Uterus (tissue), 2 donors: ENCODE data around the gene TRAF1.

Experiments used
- CTCF ChIP-seq, 4 experiments: fragments of 200-600 bp in 2 of 4; fragments of 450-650 bp in 2 of 4; sonication (generic) in 2 of 4; IDR thresholded peaks; one replicate each; pipeline ENCODE4 v1.5.1; 2016 to 2019; ENCODE audit warnings: antibody characterized with exemption in 4 of 4, mild to moderate bottlenecking in 2 of 4, moderate library complexity in 1 of 4
- POLR2A ChIP-seq, 2 donors: fragments of 450-650 bp; IDR thresholded peaks; one replicate each; pipeline ENCODE4 v1.6.1; 2016; ENCODE audit warnings: antibody characterized with exemption in 2 of 2, mild to moderate bottlenecking in 1 of 2, moderate library complexity in 1 of 2

- TF ChIP-seq CTCF (IDR thresholded peaks at IDR 0.05) (no peak), POLR2A (IDR thresholded peaks at IDR 0.05) (no peak)
Observed at GRCh38 chr9:120901755-120902568, 24.6 kb downstream of the TRAF1 start.
